Muscle layer of duodenum (tissue), 2 donors: Measurements from ENCODE around the gene SEMA7A.
A peak's percentile ranks its signal among the peaks of the same experiment; 100 is the strongest.
"Not testable (repeated sequence)": the region's sequence is repeated elsewhere in the genome, so short reads cannot be mapped to it uniquely, and the experiment has no call there.

Experiments used
- H3K27ac ChIP-seq: one replicate; pipeline ENCODE4 v1.7.0; 2013; ENCODE audit warnings: mild to moderate bottlenecking, low read length
- H3K27me3 ChIP-seq: one replicate; pipeline ENCODE4 v1.7.0; 2013; ENCODE audit warnings: low read depth, mild to moderate bottlenecking, control low read depth, low read length
- H3K36me3 ChIP-seq, 2 donors: one replicate each; pipeline ENCODE4 v1.7.0; 2013; ENCODE audit warnings: low read length in 2 of 2, control low read depth in 1 of 2, mild to moderate bottlenecking in 1 of 2; ENCODE audit not compliant: insufficient read depth in 2 of 2, control insufficient read depth in 1 of 2
- H3K4me1 ChIP-seq, 2 donors: one replicate each; pipeline ENCODE4 v1.7.0; 2013; ENCODE audit warnings: low read length in 2 of 2, mild to moderate bottlenecking in 2 of 2, control low read depth in 1 of 2, moderate library complexity in 1 of 2; ENCODE audit not compliant: insufficient read depth in 2 of 2, control insufficient read depth in 1 of 2
- H3K4me3 ChIP-seq, 2 donors: one replicate each; pipeline ENCODE4 v1.7.0; 2013; ENCODE audit warnings: low read length in 2 of 2, low read depth in 1 of 2, mild to moderate bottlenecking in 1 of 2
- H3K9me3 ChIP-seq, 2 donors: one replicate each; pipeline ENCODE4 v1.7.0; 2013; ENCODE audit warnings: low read length in 2 of 2, control low read depth in 1 of 2, mild to moderate bottlenecking in 1 of 2; ENCODE audit not compliant: control insufficient read depth in 1 of 2
- donor health status: healthy.

The SEMA7A gene

DNA sequence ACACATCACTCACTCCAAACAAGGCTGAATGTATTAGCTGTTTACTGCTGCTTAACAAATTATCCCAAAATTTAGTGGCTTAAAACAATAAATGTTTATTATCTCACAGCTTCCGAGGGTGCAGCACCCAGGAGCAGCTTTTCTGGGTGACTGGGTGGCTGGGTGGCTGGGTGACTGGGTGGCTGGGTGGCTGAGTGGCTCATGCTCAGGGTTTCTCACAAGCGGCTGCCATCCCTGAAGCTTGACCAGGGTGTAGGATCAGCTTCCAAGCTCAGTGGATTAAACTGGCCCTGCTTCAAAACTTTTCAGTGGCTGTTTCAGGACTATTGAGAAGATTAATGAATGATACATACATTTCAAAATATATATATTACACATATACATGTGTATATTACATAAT is 64.0 kb downstream of the SEMA7A start:
- no peak overlapping the region for H3K4me3 ChIP-seq
- H3K36me3 ChIP-seq, result no peaks in the 10 kb centered on the region
- peaks cover 0 to 15% of the 10 kb centered on the region in 2 donors for H3K4me1 ChIP-seq
- peaks cover 16% of the 10 kb centered on the region for H3K27me3 ChIP-seq
- no peak overlapping the region for H3K27ac ChIP-seq
- no peaks in the 10 kb centered on the region for H3K9me3 ChIP-seq

DNA sequence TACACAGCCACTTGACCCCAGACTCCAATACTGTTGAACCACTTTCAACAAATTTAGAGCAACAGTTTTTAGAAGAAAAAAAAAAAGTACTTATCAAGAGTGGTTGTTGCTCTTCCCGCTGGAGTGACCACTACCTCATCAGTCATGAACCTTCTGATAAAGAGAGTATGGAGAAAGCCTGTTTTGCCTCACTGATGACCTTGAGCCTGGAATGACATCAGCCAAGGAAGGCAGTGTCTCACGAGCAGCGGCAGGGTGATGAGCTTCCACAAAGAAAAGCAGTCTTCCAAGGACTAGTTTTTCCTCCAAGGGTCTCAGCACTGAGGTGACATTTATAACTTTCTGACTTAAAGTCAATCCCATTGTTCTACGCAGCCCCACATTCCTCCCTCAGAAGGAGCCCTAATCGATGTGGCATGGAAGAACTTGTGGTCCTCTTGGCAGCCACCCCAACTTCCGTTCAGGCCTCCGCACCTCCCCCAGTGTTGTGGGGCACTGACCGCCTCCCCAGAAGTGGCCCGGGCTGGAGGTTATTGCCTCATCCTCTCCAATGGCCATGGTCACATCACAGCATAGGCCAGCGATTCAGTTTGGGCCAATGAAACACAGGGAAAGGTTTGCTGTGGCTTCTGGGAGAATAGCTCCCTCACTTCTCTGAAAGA is 64.5 kb downstream of the SEMA7A start:
- H3K27me3 ChIP-seq, result peaks cover 16% of the 10 kb centered on the region
- no peaks in the 10 kb centered on the region for H3K9me3 ChIP-seq
- peaks cover 0 to 12% of the 10 kb centered on the region in 2 donors for H3K4me1 ChIP-seq
- no peak overlapping the region for H3K27ac ChIP-seq
- H3K36me3 ChIP-seq, result no peaks in the 10 kb centered on the region
- no peak overlapping the region for H3K4me3 ChIP-seq

DNA sequence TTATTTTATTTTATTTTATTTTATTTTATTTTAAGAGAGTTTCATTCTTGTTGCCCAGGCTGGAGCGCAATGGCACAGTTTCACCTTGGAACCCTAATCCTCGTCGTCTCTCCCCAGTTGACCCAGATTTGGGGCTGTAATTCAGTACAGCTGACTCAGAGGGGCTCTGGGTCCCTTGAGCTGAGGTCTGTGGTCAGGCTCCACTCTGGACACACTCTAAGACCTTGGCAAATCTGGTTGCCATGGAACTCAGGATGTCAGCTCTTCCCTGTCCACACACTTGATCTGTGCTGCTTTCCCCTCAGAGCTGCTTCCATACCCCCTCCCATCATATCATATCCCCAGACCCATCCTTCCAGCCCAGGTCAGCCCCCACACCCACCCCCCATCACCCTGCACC is 65.6 kb downstream of the SEMA7A start:
- Histone ChIP-seq H3K27me3 (peaks cover 16% of the 10 kb centered on the region), H3K27ac (no peak overlapping the region), H3K4me1 (peaks cover 0 to 12% of the 10 kb centered on the region in 2 donors), H3K36me3 (no peaks in the 10 kb centered on the region), H3K4me3 (no peak overlapping the region), H3K9me3 (no peaks in the 10 kb centered on the region)

DNA sequence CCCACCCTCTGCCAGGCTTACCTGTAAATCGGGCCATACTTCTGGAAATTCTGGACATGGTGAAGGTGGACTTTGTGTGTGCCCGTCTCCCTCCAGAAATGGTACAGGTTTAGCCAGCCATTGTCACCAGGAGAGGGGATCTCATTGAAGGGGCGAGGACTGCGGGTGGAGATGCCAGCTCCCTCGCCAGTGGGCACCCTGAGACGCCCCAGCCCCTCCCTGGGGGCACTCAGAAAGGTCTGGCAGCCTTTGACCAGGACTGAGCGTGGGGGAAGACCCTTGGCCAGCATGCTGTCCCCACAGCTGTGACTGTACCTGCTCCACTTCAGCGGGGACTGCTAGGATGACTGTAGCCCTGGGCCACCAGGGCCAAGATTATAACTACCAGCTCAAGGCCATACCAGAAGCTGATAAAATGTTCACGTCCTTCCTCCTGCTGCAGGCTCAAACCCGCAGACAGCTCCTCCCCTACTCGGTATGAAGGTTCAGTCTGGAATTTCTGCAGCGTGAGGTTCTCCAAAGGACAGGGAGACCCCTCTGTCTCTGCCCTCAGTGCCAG is 66.4 kb downstream of the SEMA7A start, which contains the start of gene CYP11A1:
Gene CYP11A1 (minus strand): TSS at position 351 of the 559 bp plus-strand sequence. CDS start 61 bp downstream, at position 290.
- Histone ChIP-seq H3K4me1 (peaks cover 0 to 12% of the 10 kb centered on the region in 2 donors), H3K9me3 (no peaks in the 10 kb centered on the region), H3K36me3 (no peaks in the 10 kb centered on the region), H3K27me3 (peaks cover 16% of the 10 kb centered on the region), H3K4me3 (no peak within 1 kb of the TSS), H3K27ac (no peak within 1 kb of the TSS)

- H3K9me3 ChIP-seq, result no peaks in the 10 kb centered on the region
- no peak overlapping the region for H3K27ac ChIP-seq
- H3K4me3 ChIP-seq, result peak overlapping the region; percentile 37 to 71
Measured at GRCh38 chr15:74365598-74366445, 67.9 kb downstream of the SEMA7A start.

DNA sequence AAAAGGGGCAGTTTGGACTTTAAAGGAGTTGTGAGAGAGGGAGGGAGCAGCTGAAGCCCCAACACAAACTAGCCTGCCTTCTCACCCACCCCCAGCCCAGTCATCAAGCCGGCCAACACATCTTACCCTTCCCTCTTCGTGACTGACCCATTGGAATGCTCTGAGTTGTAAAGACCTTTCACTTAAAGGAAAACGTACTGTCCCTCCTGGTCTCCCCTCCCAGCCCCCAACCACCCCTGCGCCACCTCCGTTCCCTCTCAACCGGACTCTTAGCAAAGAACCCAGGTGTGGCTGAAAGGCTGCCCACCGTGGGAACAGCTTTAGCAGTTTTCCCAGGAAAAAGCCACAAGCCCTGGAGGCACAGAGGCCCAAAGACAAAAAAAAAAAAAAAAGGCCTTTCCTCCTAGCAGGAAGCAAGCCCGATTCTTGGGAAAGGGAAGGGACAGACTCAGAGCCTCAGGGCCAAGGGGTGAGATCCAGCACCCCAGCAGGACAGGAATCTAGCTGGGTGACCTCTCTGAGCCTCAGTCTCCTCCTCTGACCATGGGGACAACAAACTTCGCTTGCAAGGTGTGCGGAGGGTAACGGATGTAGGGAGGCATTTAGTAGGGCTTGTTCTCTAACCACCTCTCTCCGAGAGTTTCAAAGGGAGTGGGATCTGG is 68.7 kb downstream of the SEMA7A start:
- peak overlapping the region; percentile 37 to 71 for H3K4me3 ChIP-seq
- H3K36me3 ChIP-seq, result no peaks in the 10 kb centered on the region
- no peaks in the 10 kb centered on the region for H3K9me3 ChIP-seq
- H3K4me1 ChIP-seq, result peaks cover 0 to 12% of the 10 kb centered on the region in 2 donors
- H3K27ac ChIP-seq, result no peak overlapping the region
- H3K27me3 ChIP-seq, result peaks cover 10% of the 10 kb centered on the region

More at GRCh38 chr15:74365598-74366445, 67.9 kb downstream of the SEMA7A start:
- Histone ChIP-seq H3K36me3 (no peaks in the 10 kb centered on the region), H3K4me1 (peaks cover 0 to 12% of the 10 kb centered on the region in 2 donors), H3K27me3 (peaks cover 10% of the 10 kb centered on the region)

GRCh38 chr15:74362482-74362881 is 71.3 kb downstream of the SEMA7A start:
- no peaks in the 10 kb centered on the region for H3K9me3 ChIP-seq
- no peak overlapping the region for H3K4me3 ChIP-seq
- no peaks in the 10 kb centered on the region for H3K36me3 ChIP-seq
- H3K27ac ChIP-seq, result no peak overlapping the region
- H3K27me3 ChIP-seq, result peaks cover 10% of the 10 kb centered on the region
- peaks cover 0 to 12% of the 10 kb centered on the region in 2 donors for H3K4me1 ChIP-seq

GRCh38 chr15:74360855-74361254 is 72.9 kb downstream of the SEMA7A start:
- not testable (repeated sequence) for H3K4me3 ChIP-seq, H3K27ac ChIP-seq, H3K9me3 ChIP-seq, H3K36me3 ChIP-seq, H3K27me3 ChIP-seq, H3K4me1 ChIP-seq

DNA sequence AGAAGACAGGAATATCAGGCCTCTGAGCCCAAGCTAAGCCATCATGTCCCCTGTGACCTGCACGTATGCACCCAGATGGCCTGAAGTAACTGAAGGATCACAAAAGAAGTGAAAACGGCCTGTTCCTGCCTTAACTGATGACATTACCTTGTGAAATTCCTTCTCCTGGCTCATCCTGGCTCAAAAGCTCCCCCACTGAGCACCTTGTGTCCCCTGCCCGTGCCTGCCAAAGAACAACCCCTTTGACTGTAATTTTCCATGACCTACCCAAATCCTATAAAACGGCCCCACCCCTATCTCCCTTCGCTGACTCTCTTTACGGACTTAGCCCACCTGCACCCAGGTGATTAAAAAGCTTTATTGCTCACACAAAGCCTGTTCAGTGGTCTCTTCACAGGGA is 74.4 kb downstream of the SEMA7A start:
- H3K36me3 ChIP-seq, H3K27ac ChIP-seq, H3K27me3 ChIP-seq, H3K4me3 ChIP-seq, H3K4me1 ChIP-seq, H3K9me3 ChIP-seq: not testable (repeated sequence)
